ENCODE results near the gene CHD2.
A peak's percentile ranks its signal among the peaks of the same experiment; 100 is the strongest.
"Not testable (repeated sequence)": the region's sequence is repeated elsewhere in the genome, so short reads cannot be mapped to it uniquely, and the experiment has no call there.

CHD2 gene

GRCh38 chr15:92906020-92906419 lies 5.9 kb downstream of the CHD2 start:
- no peak for DNase-seq (ENCODE audit: low read depth in 2 of 2)

- no peak for DNase-seq (ENCODE audit: low read depth in 2 of 2)
These were observed 6.5 kb downstream of the CHD2 start for GRCh38 chr15:92906563-92907081.

GRCh38 chr15:92907229-92907628 lies 7.1 kb downstream of the CHD2 start:
- DNase-seq (ENCODE audit: low read depth in 2 of 2): no peak

GRCh38 chr15:92907896-92908712 lies 8.0 kb downstream of the CHD2 start:
- no peak for DNase-seq (ENCODE audit: low read depth in 2 of 2)

- DNase-seq (ENCODE audit: low read depth in 2 of 2): no peak
These were observed 8.6 kb downstream of the CHD2 start for GRCh38 chr15:92908713-92909057.

GRCh38 chr15:92909136-92909781 lies 9.1 kb downstream of the CHD2 start:
- DNase-seq (ENCODE audit: low read depth in 2 of 2): no peak

GRCh38 chr15:92910451-92910850 lies 10.3 kb downstream of the CHD2 start:
- no peak for DNase-seq (ENCODE audit: low read depth in 2 of 2)

- DNase-seq (ENCODE audit: low read depth in 2 of 2): no peak
These were observed 14.0 kb downstream of the CHD2 start for GRCh38 chr15:92914103-92914499.

- no peak for DNase-seq (ENCODE audit: low read depth in 2 of 2)
These were observed 14.7 kb downstream of the CHD2 start for GRCh38 chr15:92914768-92915221.

- DNase-seq (ENCODE audit: low read depth in 2 of 2): no peak
These were observed 15.8 kb downstream of the CHD2 start for GRCh38 chr15:92915766-92916435.

- DNase-seq (ENCODE audit: low read depth in 2 of 2): peak; percentile 84 to 96
These were observed 17.7 kb downstream of the CHD2 start for GRCh38 chr15:92917598-92918407.

- DNase-seq (ENCODE audit: low read depth in 2 of 2): not testable (repeated sequence)
These were observed 18.8 kb downstream of the CHD2 start for GRCh38 chr15:92918881-92919280.

GRCh38 chr15:92920595-92921161 lies 20.6 kb downstream of the CHD2 start:
- DNase-seq (ENCODE audit: low read depth in 2 of 2): no peak

- no peak for DNase-seq (ENCODE audit: low read depth in 2 of 2)
These were observed 21.3 kb downstream of the CHD2 start for GRCh38 chr15:92921215-92922131.

GRCh38 chr15:92922418-92923002 lies 22.4 kb downstream of the CHD2 start:
- DNase-seq (ENCODE audit: low read depth in 2 of 2): no peak

GRCh38 chr15:92924216-92924615 lies 24.1 kb downstream of the CHD2 start:
- no peak for DNase-seq (ENCODE audit: low read depth in 2 of 2)

- DNase-seq (ENCODE audit: low read depth in 2 of 2): no peak
These were observed 25.3 kb downstream of the CHD2 start for GRCh38 chr15:92925454-92925853.

- no peak for DNase-seq (ENCODE audit: low read depth in 2 of 2)
These were observed 28.2 kb downstream of the CHD2 start for GRCh38 chr15:92928225-92928750.

- DNase-seq (ENCODE audit: low read depth in 2 of 2): no peak
These were observed 28.9 kb downstream of the CHD2 start for GRCh38 chr15:92929002-92929401.
